GM12892 (cell line): ENCODE measurements around the gene MAGEF1.

ENCODE experiments used
- POLR2A ChIP-seq: IDR thresholded peaks from 2 replicates; pipeline ENCODE4 v1.6.1; 2011; ENCODE audit warnings: low read depth, low read length, control low read depth
- POLR2AphosphoS5 ChIP-seq: IDR thresholded peaks from 2 replicates; pipeline ENCODE4 v1.6.1; 2011; ENCODE audit warnings: low read depth, low read length, control low read depth
- TAF1 ChIP-seq: IDR thresholded peaks from 2 replicates; pipeline ENCODE4 v1.6.1; 2011; ENCODE audit warnings: low read depth, mild to moderate bottlenecking, control low read depth, low read length, borderline replicate concordance

GRCh38 chr3:184710870-184711492 lies 883 bp downstream of the MAGEF1 start:
- TF ChIP-seq POLR2A (peak; percentile 41; the same call in 1 of the 2 replicates), POLR2AphosphoS5 (no peak), TAF1 (no peak)
